GM12801 (cell line): ENCODE data around the gene GSTA2.

Source experiments
- CTCF ChIP-seq: IDR thresholded peaks from one replicate; pipeline ENCODE4 v1.5.1; 2011; ENCODE audit warnings: control low read depth; ENCODE audit not compliant: insufficient read length; ENCODE audit errors: extremely low read depth

GSTA2 gene

DNA sequence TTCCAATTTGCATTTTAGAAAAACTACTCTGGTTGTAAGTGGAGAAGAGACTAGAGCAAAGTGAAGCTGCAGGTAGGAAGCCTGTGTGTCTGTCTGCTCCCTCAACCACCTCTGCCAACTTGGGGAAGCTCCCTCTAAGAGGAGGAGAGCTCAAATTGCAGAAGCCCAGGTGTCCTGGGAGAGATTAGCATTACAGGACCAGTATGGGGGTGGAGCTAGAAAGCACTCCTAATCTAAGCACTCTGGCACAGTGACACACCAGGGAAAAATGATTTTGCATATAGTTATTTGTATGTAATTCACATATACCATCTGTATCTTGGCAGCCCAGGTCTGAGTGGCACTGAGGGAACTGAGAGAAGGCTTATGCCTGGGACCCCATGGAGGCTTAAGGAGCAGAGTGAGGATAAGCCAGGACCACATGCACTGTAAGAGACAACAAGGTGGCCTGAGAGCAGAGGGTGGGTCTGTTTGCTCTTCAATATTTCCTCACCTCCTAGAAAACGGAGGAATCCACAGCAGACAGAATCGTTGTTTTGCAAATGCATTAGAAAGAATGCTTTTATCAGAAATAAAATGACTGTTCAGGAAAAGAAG is 13.6 kb downstream of the GSTA2 start:
- TF ChIP-seq CTCF = no peak

- no peak for TF ChIP-seq CTCF
Measured at GRCh38 chr6:52746213-52746612, 17.1 kb downstream of the GSTA2 start.

DNA sequence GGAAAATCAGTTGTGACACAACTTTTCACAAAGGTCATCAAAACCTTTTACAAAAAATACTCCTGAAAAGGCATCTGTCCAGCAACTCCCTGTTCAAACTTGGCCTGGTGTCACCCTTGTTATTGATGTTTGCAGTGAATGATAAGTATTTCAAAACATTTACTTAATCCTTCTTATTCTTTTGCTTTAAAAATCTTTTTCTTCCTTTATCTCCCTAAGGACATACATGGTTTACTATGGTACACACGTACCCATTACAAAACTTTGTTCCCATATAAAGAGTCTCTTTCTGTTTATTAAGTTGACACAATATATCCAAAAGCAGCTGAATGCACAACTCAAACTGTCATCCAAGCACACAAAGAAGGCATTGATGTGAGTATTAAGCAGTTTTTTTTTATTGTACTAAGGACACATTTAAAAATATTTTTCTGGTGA is 17.5 kb downstream of the GSTA2 start:
- TF ChIP-seq CTCF = no peak

DNA sequence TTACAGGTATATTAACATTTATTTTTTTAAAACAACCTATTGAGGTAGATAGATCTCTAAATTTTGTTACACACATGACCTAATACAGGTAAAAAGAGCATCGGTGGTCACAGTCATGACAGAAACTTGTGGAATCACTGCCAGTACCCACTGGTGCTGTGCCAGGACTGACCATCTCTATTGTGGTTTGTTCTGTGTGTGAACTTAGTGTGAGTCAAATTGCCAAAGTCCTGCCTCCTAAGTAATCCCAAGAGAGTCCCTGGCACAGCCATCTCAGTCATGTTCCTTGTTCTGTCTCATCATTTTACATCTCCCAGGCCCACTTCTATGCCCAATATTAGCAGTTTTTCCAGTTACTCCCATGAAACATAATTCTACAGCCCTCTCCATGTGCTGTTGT is 21.4 kb downstream of the GSTA2 start:
- TF ChIP-seq CTCF = no peak

- TF ChIP-seq CTCF = no peak
Measured at GRCh38 chr6:52739627-52740026, 23.6 kb downstream of the GSTA2 start.

- no peak for TF ChIP-seq CTCF
Measured at GRCh38 chr6:52739134-52739533, 24.1 kb downstream of the GSTA2 start.

- TF ChIP-seq CTCF = no peak
Measured at GRCh38 chr6:52736145-52736544, 27.1 kb downstream of the GSTA2 start.
